ENCODE results near the gene SLC4A3. TPM values are rescaled to one million over a fixed set of nuclear protein-coding genes. Genes with fewer than 3 reads are reported as not detected.

Gene SLC4A3
- total RNA-seq, 1 experiment from 2014 or later = 23.0 TPM

DNA sequence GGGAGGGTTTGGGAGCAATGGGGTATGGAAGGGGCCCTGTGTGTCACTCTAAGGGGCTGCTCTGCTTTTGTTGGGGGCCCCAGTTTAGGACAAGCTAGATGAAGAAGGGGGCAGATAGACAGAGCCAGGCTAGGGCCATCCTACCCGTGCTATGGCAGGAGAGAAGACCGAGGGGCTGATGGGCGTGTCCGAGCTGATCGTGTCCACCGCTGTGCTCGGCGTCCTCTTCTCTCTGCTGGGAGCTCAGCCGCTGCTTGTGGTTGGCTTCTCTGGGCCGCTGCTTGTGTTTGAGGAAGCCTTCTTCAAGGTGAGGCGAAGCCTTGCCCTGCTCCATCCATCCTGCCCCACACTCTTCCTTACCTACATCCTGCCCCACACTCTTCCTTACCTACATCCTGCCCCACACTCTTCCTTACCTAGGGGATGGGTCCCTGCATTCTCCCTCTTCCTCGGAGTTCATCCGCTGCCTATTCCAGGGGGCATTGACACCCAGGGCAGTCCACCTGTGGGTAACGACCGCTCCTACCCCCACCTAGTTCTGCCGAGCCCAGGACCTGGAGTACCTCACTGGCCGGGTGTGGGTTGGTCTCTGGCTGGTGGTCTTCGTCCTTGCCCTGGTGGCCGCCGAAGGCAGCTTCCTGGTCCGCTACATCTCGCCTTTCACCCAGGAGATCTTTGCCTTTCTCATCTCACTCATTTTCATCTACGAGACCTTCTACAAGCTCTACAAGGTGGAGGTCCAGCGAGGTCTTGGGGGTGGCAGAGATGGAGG, 8.9 kb downstream of the SLC4A3 start:
- RAD21 ChIA-PET (ENCODE audit: low non-redundant PET in 1 of 2, low total read pairs in 2 of 2, uncharacterized antibody in 2 of 2, unreplicated experiment in 2 of 2) = no interaction called here

DNA sequence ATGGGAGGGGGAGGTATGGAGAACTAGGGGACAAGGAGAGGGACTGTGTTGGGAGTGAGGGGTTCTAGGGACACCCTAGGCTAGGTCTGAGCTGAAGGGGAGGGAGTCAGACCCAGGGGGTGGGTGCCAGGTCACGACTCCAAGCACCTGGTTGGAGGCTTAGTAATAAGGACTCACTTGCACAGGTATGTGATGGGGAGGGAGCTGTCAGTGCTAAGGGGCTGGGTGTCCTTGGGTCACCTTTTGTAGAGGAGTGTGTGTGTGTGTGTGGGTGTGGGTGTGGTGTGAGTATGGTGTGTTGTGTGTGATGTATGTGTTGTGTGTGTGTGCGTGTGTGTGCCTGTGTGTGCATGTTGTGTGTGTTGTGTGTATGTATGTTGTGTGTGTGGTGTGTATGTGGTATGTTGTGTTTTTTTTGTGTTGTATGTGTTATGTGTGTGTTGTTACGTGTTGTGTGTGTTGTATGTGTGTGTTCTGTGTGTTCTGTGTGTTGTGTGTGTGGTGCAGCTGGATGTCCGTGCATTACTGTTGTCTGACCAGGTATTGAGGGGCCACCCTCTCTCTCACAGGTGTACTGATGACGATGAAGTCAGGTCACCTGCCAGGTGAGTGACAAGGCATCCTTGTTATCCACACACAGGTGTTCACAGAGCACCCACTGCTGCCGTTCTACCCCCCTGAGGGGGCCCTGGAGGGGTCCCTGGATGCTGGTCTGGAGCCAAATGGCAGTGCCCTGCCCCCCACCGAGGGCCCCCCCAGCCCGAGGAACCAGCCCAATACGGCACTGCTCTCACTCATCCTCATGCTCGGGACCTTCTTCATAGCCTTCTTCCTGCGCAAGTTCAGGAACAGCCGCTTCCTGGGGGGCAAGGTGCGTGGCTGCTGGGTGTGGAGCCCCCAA, 9.8 kb downstream of the SLC4A3 start:
- no peaks in the 10 kb centered on the region for H4K20me1 ChIP-seq (ENCODE audit: insufficient read depth)
- no peaks in the 10 kb centered on the region for H3K9me3 ChIP-seq (ENCODE audit: control insufficient read depth in 1 of 2, insufficient read depth in 1 of 2, low read depth in 1 of 2, low read length in 2 of 2)
- H3K4me3 ChIP-seq (replicated peaks in 1 of 2; ENCODE audit: low read depth in 1 of 2, low read length in 2 of 2) = no peak overlapping the region
- no peaks in the 10 kb centered on the region for H3K27me3 ChIP-seq (ENCODE audit: insufficient read depth, low read length)
- H3K36me3 ChIP-seq (ENCODE audit: control insufficient read depth in 1 of 2, insufficient read depth in 2 of 2, low read length in 2 of 2) = peaks cover 2 to 24% of the 10 kb centered on the region in 2 experiments; a peak in 2 of 4 replicates
- H3K4me2 ChIP-seq (ENCODE audit: low read length) = no peak overlapping the region
- H2AFZ ChIP-seq (ENCODE audit: low read depth, low read length, poor library complexity, severe bottlenecking) = no peak overlapping the region
- peaks cover 0 to 6% of the 10 kb centered on the region in 2 experiments; a peak in 2 of 4 replicates for H3K4me1 ChIP-seq (ENCODE audit: control insufficient read depth in 1 of 2, insufficient read depth in 2 of 2, low read length in 2 of 2)
- intact Hi-C loops (cut with micrococcal nuclease) = no loop called here
- no peak overlapping the region for H3K9ac ChIP-seq (ENCODE audit: low read length)
- no peak overlapping the region for H3K27ac ChIP-seq (ENCODE audit: low read depth, low read length)
- POLR2A ChIA-PET = no interaction called here
- no peaks in the 10 kb centered on the region for H3K9me2 ChIP-seq (ENCODE audit: insufficient read depth)
- H3K79me2 ChIP-seq (ENCODE audit: insufficient read depth, low read length) = no peaks in the 10 kb centered on the region
- TF ChIP-seq CBX3 (IDR thresholded peaks at IDR 0.05; ENCODE audit: low read depth) (no peak), TCF7L2 (IDR thresholded peaks at IDR 0.05; ENCODE audit: borderline replicate concordance, extremely low read depth, insufficient read depth, insufficient read length) (no peak), ZFX (IDR thresholded peaks at IDR 0.05) (no peak)
- TF ChIP-seq, protein P1, sequence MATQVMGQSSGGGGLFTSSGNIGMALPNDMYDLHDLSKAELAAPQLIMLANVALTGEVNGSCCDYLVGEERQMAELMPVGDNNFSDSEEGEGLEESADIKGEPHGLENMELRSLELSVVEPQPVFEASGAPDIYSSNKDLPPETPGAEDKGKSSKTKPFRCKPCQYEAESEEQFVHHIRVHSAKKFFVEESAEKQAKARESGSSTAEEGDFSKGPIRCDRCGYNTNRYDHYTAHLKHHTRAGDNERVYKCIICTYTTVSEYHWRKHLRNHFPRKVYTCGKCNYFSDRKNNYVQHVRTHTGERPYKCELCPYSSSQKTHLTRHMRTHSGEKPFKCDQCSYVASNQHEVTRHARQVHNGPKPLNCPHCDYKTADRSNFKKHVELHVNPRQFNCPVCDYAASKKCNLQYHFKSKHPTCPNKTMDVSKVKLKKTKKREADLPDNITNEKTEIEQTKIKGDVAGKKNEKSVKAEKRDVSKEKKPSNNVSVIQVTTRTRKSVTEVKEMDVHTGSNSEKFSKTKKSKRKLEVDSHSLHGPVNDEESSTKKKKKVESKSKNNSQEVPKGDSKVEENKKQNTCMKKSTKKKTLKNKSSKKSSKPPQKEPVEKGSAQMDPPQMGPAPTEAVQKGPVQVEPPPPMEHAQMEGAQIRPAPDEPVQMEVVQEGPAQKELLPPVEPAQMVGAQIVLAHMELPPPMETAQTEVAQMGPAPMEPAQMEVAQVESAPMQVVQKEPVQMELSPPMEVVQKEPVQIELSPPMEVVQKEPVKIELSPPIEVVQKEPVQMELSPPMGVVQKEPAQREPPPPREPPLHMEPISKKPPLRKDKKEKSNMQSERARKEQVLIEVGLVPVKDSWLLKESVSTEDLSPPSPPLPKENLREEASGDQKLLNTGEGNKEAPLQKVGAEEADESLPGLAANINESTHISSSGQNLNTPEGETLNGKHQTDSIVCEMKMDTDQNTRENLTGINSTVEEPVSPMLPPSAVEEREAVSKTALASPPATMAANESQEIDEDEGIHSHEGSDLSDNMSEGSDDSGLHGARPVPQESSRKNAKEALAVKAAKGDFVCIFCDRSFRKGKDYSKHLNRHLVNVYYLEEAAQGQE (IDR thresholded peaks at IDR 0.05; ENCODE audit: low read depth) = no peak
- BruUV-seq (replicated peaks) = no TSS peak
- CTCF ChIA-PET = no interaction called here
- ATAC-seq (no peak), DNase-seq (ENCODE audit: low read depth, low spot score) (no peak)
- RAD21 ChIA-PET (ENCODE audit: low non-redundant PET in 1 of 2, low total read pairs in 2 of 2, uncharacterized antibody in 2 of 2, unreplicated experiment in 2 of 2) = no interaction called here

More for the DNA sequence above, 8.9 kb downstream of the SLC4A3 start:
- intact Hi-C loops (cut with micrococcal nuclease) = no loop called here
- ChIA-PET CTCF (no interaction called here), POLR2A (no interaction called here)
- Histone ChIP-seq H3K4me3 (replicated peaks in 1 of 2; ENCODE audit: low read depth in 1 of 2, low read length in 2 of 2) (no peak overlapping the region), H3K9me3 (ENCODE audit: control insufficient read depth in 1 of 2, insufficient read depth in 1 of 2, low read depth in 1 of 2, low read length in 2 of 2) (no peaks in the 10 kb centered on the region), H3K4me1 (ENCODE audit: control insufficient read depth in 1 of 2, insufficient read depth in 2 of 2, low read length in 2 of 2) (no peaks in the 10 kb centered on the region), H2AFZ (ENCODE audit: low read depth, low read length, poor library complexity, severe bottlenecking) (no peak overlapping the region), H3K36me3 (ENCODE audit: control insufficient read depth in 1 of 2, insufficient read depth in 2 of 2, low read length in 2 of 2) (peaks cover 2 to 20% of the 10 kb centered on the region in 2 experiments; a peak in 2 of 4 replicates), H3K27me3 (ENCODE audit: insufficient read depth, low read length) (no peaks in the 10 kb centered on the region), H4K20me1 (ENCODE audit: insufficient read depth) (no peaks in the 10 kb centered on the region), H3K9me2 (ENCODE audit: insufficient read depth) (no peaks in the 10 kb centered on the region), H3K79me2 (ENCODE audit: insufficient read depth, low read length) (no peaks in the 10 kb centered on the region), H3K9ac (ENCODE audit: low read length) (no peak overlapping the region), H3K4me2 (ENCODE audit: low read length) (no peak overlapping the region), H3K27ac (ENCODE audit: low read depth, low read length) (no peak overlapping the region)
- BruUV-seq (replicated peaks) = no TSS peak
- no peak for DNase-seq (ENCODE audit: low read depth, low spot score)
- TF ChIP-seq POLR2AphosphoS5 (IDR thresholded peaks at IDR 0.05; ENCODE audit: low read depth, low read length) = no peak
- TF ChIP-seq SRF (IDR thresholded peaks at IDR 0.05; ENCODE audit: low read depth) = no peak
- TF ChIP-seq CBX3 (IDR thresholded peaks at IDR 0.05; ENCODE audit: low read depth) = no peak
- no peak for TF ChIP-seq CEBPB (IDR thresholded peaks at IDR 0.05; ENCODE audit: low read depth)
- TF ChIP-seq TCF7L2 (IDR thresholded peaks at IDR 0.05; ENCODE audit: borderline replicate concordance, extremely low read depth, insufficient read depth, insufficient read length) = no peak
- no peak for ATAC-seq

All from HCT116 (cell line).